DND-41 (cell line): ENCODE data around the gene PRICKLE2.

ENCODE experiments used
- CTCF ChIP-seq: IDR thresholded peaks from 2 replicates; pipeline ENCODE4 v1.5.1; 2012; ENCODE audit warnings: borderline replicate concordance, low read length, moderate library complexity, mild to moderate bottlenecking; ENCODE audit not compliant: poor library complexity, severe bottlenecking; ENCODE audit errors: extremely low read depth
- EZH2 ChIP-seq: IDR thresholded peaks from 3 replicates; pipeline ENCODE4 v1.6.1; 2012; ENCODE audit warnings: borderline replicate concordance, low read depth, mild to moderate bottlenecking, moderate library complexity, low read length, inconsistent platforms; ENCODE audit not compliant: severe bottlenecking

DNA sequence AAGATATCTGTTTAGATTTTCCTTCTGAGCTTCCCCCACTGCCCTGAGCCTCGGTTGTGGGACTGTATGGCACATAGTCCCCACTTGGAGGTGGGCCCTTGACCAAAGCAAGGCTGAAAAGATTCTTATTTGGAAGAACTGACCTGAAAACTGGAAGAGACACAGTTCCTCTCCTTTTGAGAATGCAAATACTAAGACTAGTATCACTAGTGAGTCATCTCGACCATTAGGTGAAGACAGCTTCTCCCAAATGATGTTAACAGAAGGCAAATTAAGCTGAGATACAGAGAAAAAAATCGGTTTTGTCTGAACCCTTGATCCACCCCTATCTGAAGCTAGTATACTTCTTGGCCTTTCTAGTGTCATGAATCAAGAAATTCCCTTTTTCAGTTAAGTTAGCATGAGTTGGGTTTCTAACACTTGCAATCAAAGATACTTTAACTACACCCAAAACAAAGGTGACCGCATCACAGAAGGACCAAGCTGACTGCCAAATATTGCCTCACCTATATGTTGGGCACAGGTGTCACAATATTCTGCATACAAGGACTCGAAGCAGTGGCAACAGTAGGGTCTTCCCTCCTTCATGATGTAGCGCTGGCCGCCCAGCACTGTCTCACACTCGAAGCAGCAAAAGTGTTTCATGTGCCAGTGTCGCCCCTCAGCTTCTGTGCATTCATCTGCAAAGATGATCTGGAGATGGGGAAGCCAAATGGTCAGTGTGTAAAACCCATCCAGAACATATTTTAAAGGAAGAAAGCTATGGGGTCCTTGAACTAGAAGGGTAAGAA is 72.4 kb downstream of the PRICKLE2 start:
- TF ChIP-seq CTCF, result no peak
- no peak for TF ChIP-seq EZH2
